Fibroblast of upper back skin (primary cell): ENCODE data around the gene ETV5.

Experiments
- DNase-seq: peaks from one replicate; pipeline ENCODE4 v3.0.0-alpha.2; 2013

The ETV5 gene

GRCh38 chr3:186121968-186122367 lies 13.1 kb upstream of the ETV5 start:
- peak; percentile 6 for DNase-seq

- DNase-seq, result no peak
These were observed 12.4 kb upstream of the ETV5 start for GRCh38 chr3:186121278-186121677.

GRCh38 chr3:186119499-186119898 lies 10.6 kb upstream of the ETV5 start:
- no peak for DNase-seq

- DNase-seq, result no peak
These were observed 9.8 kb upstream of the ETV5 start for GRCh38 chr3:186118692-186119091.

GRCh38 chr3:186117521-186118134 lies 8.7 kb upstream of the ETV5 start:
- no peak for DNase-seq

GRCh38 chr3:186115239-186115996 lies 6.5 kb upstream of the ETV5 start:
- DNase-seq, result no peak

GRCh38 chr3:186110975-186111974 lies 2.4 kb upstream of the ETV5 start:
- no peak for DNase-seq

- no peak for DNase-seq
These were observed 1.3 kb upstream of the ETV5 start for GRCh38 chr3:186109897-186110803.

GRCh38 chr3:186108106-186108940 lies 566 bp downstream of the ETV5 start:
- DNase-seq, result peak; percentile 71

GRCh38 chr3:186107215-186108105 lies 1.4 kb downstream of the ETV5 start:
- DNase-seq, result peak; percentile 86

- no peak for DNase-seq
These were observed 3.3 kb downstream of the ETV5 start for GRCh38 chr3:186105543-186105942.

- DNase-seq, result no peak
These were observed 6.2 kb downstream of the ETV5 start for GRCh38 chr3:186102687-186103086.

- no peak for DNase-seq
These were observed 8.5 kb downstream of the ETV5 start for GRCh38 chr3:186100398-186100797.

GRCh38 chr3:186099178-186099577 lies 9.7 kb downstream of the ETV5 start:
- DNase-seq, result peak; percentile 81

- peak; percentile 7 for DNase-seq
These were observed 10.1 kb downstream of the ETV5 start for GRCh38 chr3:186098740-186099139.

- DNase-seq, result peak; percentile 84
These were observed 11.0 kb downstream of the ETV5 start for GRCh38 chr3:186097663-186098451.

GRCh38 chr3:186097317-186097662 lies 11.6 kb downstream of the ETV5 start:
- DNase-seq, result no peak

- DNase-seq, result no peak
These were observed 12.6 kb downstream of the ETV5 start for GRCh38 chr3:186096290-186096689.

- no peak for DNase-seq
These were observed 13.3 kb downstream of the ETV5 start for GRCh38 chr3:186095561-186096081.
